Adipocyte (in vitro differentiated cells): ENCODE results near the gene ARL4A.
A peak's percentile ranks its signal among the peaks of the same experiment; 100 is the strongest.
"Not testable (repeated sequence)": the region's sequence is repeated elsewhere in the genome, so short reads cannot be mapped to it uniquely, and the experiment has no call there.

Experiments used
- DNase-seq: peaks from one replicate; pipeline ENCODE4 v3.0.0-alpha.2; 2015; ENCODE audit warnings: low read depth
- H3K27me3 ChIP-seq: replicated peaks from 2 replicates; pipeline ENCODE4 v1.7.0; 2013; ENCODE audit warnings: mild to moderate bottlenecking, low read length, moderate library complexity; ENCODE audit not compliant: control insufficient read depth, insufficient read depth
- H3K36me3 ChIP-seq: 2 replicates; pipeline ENCODE4 v1.7.0; 2013; ENCODE audit warnings: low read length, mild to moderate bottlenecking, moderate library complexity; ENCODE audit not compliant: control insufficient read depth, insufficient read depth, severe bottlenecking
- H3K4me1 ChIP-seq: 2 replicates; pipeline ENCODE4 v1.7.0; 2013; ENCODE audit warnings: mild to moderate bottlenecking, low read length, moderate library complexity; ENCODE audit not compliant: control insufficient read depth, insufficient read depth
- H3K4me3 ChIP-seq: 2 replicates; pipeline ENCODE4 v1.7.0; 2013; ENCODE audit warnings: mild to moderate bottlenecking, low read length, moderate library complexity
- H3K9ac ChIP-seq: 2 replicates; pipeline ENCODE4 v1.7.0; 2013; ENCODE audit warnings: mild to moderate bottlenecking, low read length, moderate library complexity
- H3K9me3 ChIP-seq: 2 replicates; pipeline ENCODE4 v1.7.0; 2013; ENCODE audit warnings: mild to moderate bottlenecking, low read length, moderate library complexity; ENCODE audit not compliant: control insufficient read depth

The ARL4A gene

DNA sequence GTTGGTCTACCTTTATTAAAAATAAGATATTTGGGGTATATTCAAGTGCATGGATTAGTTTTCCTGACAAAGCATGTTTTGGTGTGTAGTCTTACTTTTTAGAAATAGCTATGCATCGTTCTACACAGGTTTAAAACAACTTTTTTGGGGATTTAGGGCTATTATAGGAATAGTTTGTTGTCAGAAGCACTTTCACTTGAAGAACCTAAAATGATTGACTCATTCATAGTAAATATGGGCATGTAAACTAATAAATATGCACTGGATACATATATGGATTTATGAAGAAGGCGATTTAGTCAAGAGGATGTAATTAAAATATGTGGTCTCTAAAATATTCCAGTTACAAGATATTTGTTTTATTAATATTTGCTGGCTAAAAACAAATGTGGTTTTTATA, 2.0 kb downstream of the ARL4A start:
- no peak for DNase-seq
- Histone ChIP-seq H3K4me3 (peak overlapping the region; percentile 68), H3K36me3 (no peaks in the 10 kb centered on the region)

GRCh38 chr7:12690041-12690878, 2.8 kb downstream of the ARL4A start:
- no peaks in the 10 kb centered on the region for H3K36me3 ChIP-seq
- H3K27me3 ChIP-seq: no peaks in the 10 kb centered on the region
- H3K9me3 ChIP-seq: no peaks in the 10 kb centered on the region
- H3K9ac ChIP-seq: peak overlapping the region; percentile 26
- DNase-seq: no peak
- H3K4me3 ChIP-seq: peak overlapping the region; percentile 68
- H3K4me1 ChIP-seq: peaks cover 22% of the 10 kb centered on the region

More for the DNA sequence above, 2.0 kb downstream of the ARL4A start:
- no peaks in the 10 kb centered on the region for H3K9me3 ChIP-seq
- H3K4me1 ChIP-seq: peaks cover 22% of the 10 kb centered on the region
- no peaks in the 10 kb centered on the region for H3K27me3 ChIP-seq
- H3K9ac ChIP-seq: peak overlapping the region; percentile 26

DNA sequence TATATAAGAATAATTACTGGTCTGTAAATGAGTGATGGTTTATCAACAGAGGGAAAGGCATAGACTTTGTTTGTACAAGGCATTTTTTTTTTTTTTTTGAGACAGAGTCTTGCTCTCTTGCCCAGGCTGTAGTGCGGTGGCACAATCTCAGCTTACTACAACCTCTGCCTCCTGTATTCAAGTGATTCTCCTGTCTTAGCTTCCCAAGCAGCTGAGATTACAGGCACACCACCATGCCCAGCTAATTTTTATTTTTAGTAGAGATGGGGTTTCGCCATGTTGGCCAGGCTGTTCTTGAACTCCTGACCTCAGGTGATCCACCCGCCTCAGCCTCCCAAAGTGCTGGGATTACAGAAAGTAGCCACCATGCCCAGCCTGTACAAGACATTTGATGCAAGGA, 4.0 kb downstream of the ARL4A start:
- not testable (repeated sequence) for DNase-seq, H3K4me3 ChIP-seq, H3K27me3 ChIP-seq, H3K36me3 ChIP-seq, H3K9ac ChIP-seq, H3K9me3 ChIP-seq
- peaks cover 18% of the 10 kb centered on the region for H3K4me1 ChIP-seq

GRCh38 chr7:12692035-12692434, 4.6 kb downstream of the ARL4A start:
- Histone ChIP-seq H3K9ac (no peak overlapping the region), H3K36me3 (no peaks in the 10 kb centered on the region), H3K9me3 (no peaks in the 10 kb centered on the region), H3K4me1 (peaks cover 17% of the 10 kb centered on the region), H3K4me3 (no peak overlapping the region), H3K27me3 (no peaks in the 10 kb centered on the region)
- no peak for DNase-seq

- H3K9me3 ChIP-seq: no peaks in the 10 kb centered on the region
- DNase-seq: no peak
- peaks cover 17% of the 10 kb centered on the region for H3K4me1 ChIP-seq
- no peaks in the 10 kb centered on the region for H3K36me3 ChIP-seq
- no peak overlapping the region for H3K9ac ChIP-seq
- no peaks in the 10 kb centered on the region for H3K27me3 ChIP-seq
- H3K4me3 ChIP-seq: no peak overlapping the region
These were observed 5.2 kb downstream of the ARL4A start for GRCh38 chr7:12692479-12693259.

DNA sequence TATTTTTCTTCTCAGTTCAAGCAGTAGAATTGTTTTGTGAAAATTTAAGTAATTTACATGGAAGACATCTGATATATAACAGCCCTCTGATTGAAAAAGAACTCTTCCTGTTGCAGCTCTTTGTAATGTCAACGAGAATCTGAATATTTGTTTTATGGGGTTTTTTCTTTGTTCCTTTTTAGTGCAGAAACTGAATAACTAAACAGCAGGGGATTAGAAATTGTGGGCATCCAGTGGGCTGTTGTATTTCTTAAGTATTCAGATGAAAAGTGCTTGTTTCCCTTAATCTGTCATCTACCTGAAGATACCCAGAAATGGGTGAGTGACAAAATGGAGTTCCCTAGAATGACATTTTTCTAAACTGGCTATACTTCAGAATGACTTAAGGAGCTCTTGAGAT, 7.4 kb downstream of the ARL4A start:
- no peak overlapping the region for H3K4me3 ChIP-seq
- H3K4me1 ChIP-seq: peaks cover 9% of the 10 kb centered on the region
- DNase-seq: no peak
- no peaks in the 10 kb centered on the region for H3K9me3 ChIP-seq
- H3K27me3 ChIP-seq: no peaks in the 10 kb centered on the region
- no peak overlapping the region for H3K9ac ChIP-seq
- H3K36me3 ChIP-seq: no peaks in the 10 kb centered on the region

DNA sequence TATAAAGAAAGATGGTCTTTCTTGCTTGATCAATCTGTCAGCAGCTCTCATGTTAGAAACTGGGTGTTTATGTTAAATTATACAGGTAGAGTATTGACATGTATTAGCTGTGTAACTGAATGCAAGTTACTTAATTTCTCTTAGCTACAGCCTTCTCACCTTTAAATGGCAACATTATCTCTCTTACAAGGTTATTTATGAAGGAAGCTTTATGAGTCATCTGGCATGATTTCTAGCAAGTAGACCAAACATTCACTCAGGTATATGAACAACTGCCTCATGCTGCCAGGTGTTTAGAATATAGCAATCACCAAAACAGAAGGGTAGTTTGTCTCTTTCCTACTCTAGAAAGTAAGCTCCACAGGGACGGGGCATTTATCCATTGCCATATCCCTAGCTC, 8.5 kb downstream of the ARL4A start:
- H3K4me3 ChIP-seq: no peak overlapping the region
- H3K27me3 ChIP-seq: no peaks in the 10 kb centered on the region
- H3K36me3 ChIP-seq: no peaks in the 10 kb centered on the region
- peaks cover 3% of the 10 kb centered on the region for H3K9me3 ChIP-seq
- no peak overlapping the region for H3K9ac ChIP-seq
- H3K4me1 ChIP-seq: no peaks in the 10 kb centered on the region
- no peak for DNase-seq

DNA sequence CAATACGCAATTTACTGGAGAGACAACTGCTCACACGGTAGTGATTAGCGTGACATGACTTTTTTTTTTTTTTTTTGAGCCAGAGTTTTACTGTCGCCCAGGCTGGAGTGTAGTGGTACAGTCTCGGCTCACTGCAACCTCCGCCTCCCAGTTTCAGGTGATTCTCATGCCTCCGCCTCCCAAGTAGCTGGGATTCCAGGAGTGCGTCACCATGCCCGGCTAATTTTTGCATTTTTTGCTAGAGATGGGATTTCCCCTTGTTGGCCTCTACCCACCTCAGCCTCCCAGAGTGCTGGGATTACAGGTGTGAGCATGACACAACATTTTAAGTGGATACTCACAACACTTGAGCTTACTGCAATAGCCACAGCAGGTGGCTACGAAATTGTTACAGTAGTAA, 11.9 kb downstream of the ARL4A start:
- no peak overlapping the region for H3K4me3 ChIP-seq

GRCh38 chr7:12701433-12701832, 14.0 kb downstream of the ARL4A start:
- Histone ChIP-seq H3K36me3 (no peaks in the 10 kb centered on the region), H3K9me3 (peaks cover 16% of the 10 kb centered on the region), H3K27me3 (no peaks in the 10 kb centered on the region), H3K4me3 (no peak overlapping the region), H3K9ac (no peak overlapping the region), H3K4me1 (no peaks in the 10 kb centered on the region)
- DNase-seq: no peak

More for the DNA sequence above, 11.9 kb downstream of the ARL4A start:
- DNase-seq: no peak
- no peaks in the 10 kb centered on the region for H3K36me3 ChIP-seq
- no peaks in the 10 kb centered on the region for H3K4me1 ChIP-seq
- H3K9ac ChIP-seq: no peak overlapping the region
- no peaks in the 10 kb centered on the region for H3K27me3 ChIP-seq
- H3K9me3 ChIP-seq: peaks cover 16% of the 10 kb centered on the region

DNA sequence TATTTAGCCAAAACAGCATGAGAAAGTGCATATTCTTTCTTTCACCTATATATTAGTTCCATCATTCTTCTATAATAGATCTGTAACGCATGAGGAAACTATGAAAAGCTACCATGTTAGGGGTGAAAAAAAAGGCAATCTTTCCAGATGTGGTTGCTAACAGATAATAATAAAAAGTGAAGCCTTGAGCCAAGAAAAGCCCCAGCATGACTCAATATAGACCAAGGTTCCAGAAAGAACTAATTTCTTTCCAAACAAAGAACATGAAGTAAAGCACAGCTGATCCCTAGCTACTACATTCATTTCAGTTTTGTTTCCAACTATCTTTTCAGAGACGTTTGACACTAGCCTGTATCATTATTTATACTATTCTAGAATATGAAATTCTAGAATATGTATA, 16.4 kb downstream of the ARL4A start:
- Histone ChIP-seq H3K9ac (no peak overlapping the region), H3K4me1 (peaks cover 13% of the 10 kb centered on the region), H3K36me3 (no peaks in the 10 kb centered on the region), H3K27me3 (no peaks in the 10 kb centered on the region), H3K4me3 (peak overlapping the region; percentile 14), H3K9me3 (peaks cover 16% of the 10 kb centered on the region)
- peak; percentile 51 for DNase-seq

DNA sequence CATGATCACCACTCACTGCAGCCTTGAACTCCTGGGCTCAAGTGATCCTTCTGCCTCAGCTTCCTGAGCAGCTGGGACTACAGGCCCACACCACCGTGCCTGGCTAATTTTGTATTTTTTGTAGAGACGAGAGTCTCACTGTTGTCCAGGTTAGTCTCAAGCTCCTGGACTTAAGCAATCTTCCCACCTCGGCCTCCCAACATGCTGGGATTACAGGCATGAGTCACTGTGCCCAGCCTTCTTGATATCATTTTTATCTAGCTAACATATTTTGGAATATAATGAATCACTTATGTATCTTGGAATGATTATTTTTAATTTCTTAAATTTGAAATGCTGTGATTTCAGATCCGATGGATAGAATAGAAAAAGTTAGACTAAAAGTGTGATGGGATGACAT, 18.4 kb downstream of the ARL4A start:
- no peaks in the 10 kb centered on the region for H3K27me3 ChIP-seq
- H3K9ac ChIP-seq: no peak overlapping the region
- no peak for DNase-seq
- H3K4me1 ChIP-seq: peaks cover 23% of the 10 kb centered on the region
- peaks cover 14% of the 10 kb centered on the region for H3K9me3 ChIP-seq
- H3K4me3 ChIP-seq: no peak overlapping the region
- H3K36me3 ChIP-seq: no peaks in the 10 kb centered on the region
